K562 (cell line): ENCODE data around the gene HIVEP2. TPM values are rescaled to one million over a fixed set of nuclear protein-coding genes. Genes with fewer than 3 reads are reported as not detected.

ENCODE experiments used
- ATAC-seq: fragments of 200-7000 bp; cut with Tn5 transposase; 3 replicates; pipeline ENCODE4 v1.9.1; 2020; ENCODE audit warnings: moderate library complexity
- BruUV-seq: library from RNA; stranded (reverse); fragments of 400-500 nt; replicated peaks from 2 replicates; lab custom pipeline; 2021; lab: Mats Ljungman, UMichigan
- CTCF ChIA-PET: fragments of 300-600 bp; formaldehyde crosslinking; extraction: SDS; loops from one replicate; lab custom pipeline; 2021; ENCODE audit warnings: low intra/inter-chr PET ratio; lab: Yijun Ruan, JAX
- POLR2A ChIA-PET: fragments of 300-600, 350-650 bp; sonication (Branson Sonifier 250); formaldehyde crosslinking; extraction: SDS; loops from one replicate; lab custom pipeline; 2021; ENCODE audit warnings: antibody characterized with exemption, inconsistent platforms; lab: Yijun Ruan, JAX
- DNase-seq, 4 experiments: peaks; one replicate each; pipeline versions ENCODE4 v3.0.0 to v3.0.0-alpha.2; 2011 to 2018; ENCODE audit warnings: low spot score in 3 of 4, mixed read lengths in 3 of 4; ENCODE audit errors: extremely low read depth in 1 of 4
- FAIRE-seq: peaks from 2 replicates; lab custom pipeline; 2011; peaks lifted over from hg19 to GRCh38; lab: Jason Lieb, UNC
- H2AFZ ChIP-seq: 2 replicates; pipeline ENCODE4 v1.6.0; 2011; ENCODE audit warnings: low read depth, low read length, control low read depth, inconsistent platforms
- H3K27ac ChIP-seq: fragments of 200-600 bp; 3 replicates; pipeline ENCODE4 v1.8.0; 2011; ENCODE audit warnings: low read depth, mild to moderate bottlenecking, control low read depth, inconsistent platforms, low read length, moderate library complexity, mixed read lengths; ENCODE audit errors: extremely low read depth
- H3K27me3 ChIP-seq, 2 experiments: fragments of 300-600 bp in 1 of 2; 2 replicates in 1 of 2; 3 replicates in 1 of 2; pipeline versions ENCODE4 v1.6.0 to v1.8.0; 2011; ENCODE audit warnings: inconsistent platforms in 2 of 2, low read length in 2 of 2, mild to moderate bottlenecking in 1 of 2, mixed read lengths in 1 of 2, moderate library complexity in 1 of 2; ENCODE audit not compliant: control insufficient read depth in 2 of 2, insufficient read depth in 2 of 2
- H3K36me3 ChIP-seq: fragments of 300-600 bp; 3 replicates; pipeline ENCODE4 v1.8.0; 2011; ENCODE audit warnings: mild to moderate bottlenecking, low read length, inconsistent platforms; ENCODE audit not compliant: control insufficient read depth, insufficient read depth
- H3K4me1 ChIP-seq, 2 experiments: fragments of 200-600 bp in 1 of 2; replicated peaks in 1 of 2; 2 replicates in 1 of 2; 3 replicates in 1 of 2; pipeline versions ENCODE4 v1.5.1 to v1.8.0; 2011; ENCODE audit warnings: inconsistent platforms in 2 of 2, low read length in 2 of 2, mild to moderate bottlenecking in 1 of 2, mixed read lengths in 1 of 2, moderate library complexity in 1 of 2; ENCODE audit not compliant: control insufficient read depth in 2 of 2, insufficient read depth in 2 of 2
- H3K4me2 ChIP-seq: 2 replicates; pipeline ENCODE4 v1.6.1; 2011; ENCODE audit warnings: low read length, control low read depth, inconsistent platforms, mixed read lengths; ENCODE audit not compliant: insufficient read depth
- H3K4me3 ChIP-seq: fragments of 200-600 bp; sonication (generic), shearing (Covaris generic); 2 replicates; pipeline ENCODE4 v1.5.1; 2016; ENCODE audit warnings: control low read depth, inconsistent platforms
- H3K79me2 ChIP-seq: fragments of 200-600 bp; 3 replicates; pipeline ENCODE4 v1.8.0; 2011; ENCODE audit warnings: low read length, inconsistent platforms; ENCODE audit not compliant: control insufficient read depth, insufficient read depth
- H3K9ac ChIP-seq, 2 experiments: 2 replicates each; pipeline versions ENCODE4 v1.6.0 to v1.6.1; 2011; ENCODE audit warnings: low read depth in 2 of 2, low read length in 2 of 2, control low read depth in 1 of 2, inconsistent platforms in 1 of 2, mild to moderate bottlenecking in 1 of 2, mixed read lengths in 1 of 2; ENCODE audit not compliant: insufficient read depth in 1 of 2
- H3K9me1 ChIP-seq: one replicate; pipeline ENCODE4 v1.6.0; 2011; ENCODE audit warnings: inconsistent platforms, mild to moderate bottlenecking, low read length, moderate library complexity; ENCODE audit not compliant: control insufficient read depth, insufficient read depth
- H3K9me3 ChIP-seq: replicated peaks from 2 replicates; pipeline ENCODE4 v1.5.1; 2011; ENCODE audit warnings: low read depth, low read length, inconsistent platforms; ENCODE audit not compliant: control insufficient read depth, insufficient read depth
- H4K20me1 ChIP-seq: replicated peaks from 2 replicates; pipeline ENCODE4 v1.6.1; 2011; ENCODE audit warnings: low read length, inconsistent platforms, mixed read lengths; ENCODE audit not compliant: control insufficient read depth, insufficient read depth
- ARID4B ChIP-seq: sonication (generic); formaldehyde crosslinking; IDR thresholded peaks from 2 replicates; pipeline ENCODE4 v1.8.0; 2022; ENCODE audit warnings: mild to moderate bottlenecking, missing genetic modification reagents
- CSDE1 ChIP-seq, 2 experiments: fragments of 450-650 bp; IDR thresholded peaks; 2 replicates each; pipeline ENCODE4 v1.6.1; 2016; ENCODE audit warnings: mild to moderate bottlenecking in 1 of 2
- ILK ChIP-seq: fragments of 450-650 bp; IDR thresholded peaks from 2 replicates; pipeline ENCODE4 v1.6.1; 2016; ENCODE audit warnings: missing genetic modification characterization, low read depth, mild to moderate bottlenecking, missing compliant biosample characterization, moderate library complexity, borderline replicate concordance
- NR2C1 ChIP-seq, 2 experiments: fragments of 450-650 bp; IDR thresholded peaks; 2 replicates each; pipeline ENCODE4 v1.6.1; 2017; ENCODE audit warnings: mild to moderate bottlenecking in 2 of 2, antibody characterized with exemption in 1 of 2, inconsistent platforms in 1 of 2, missing compliant biosample characterization in 1 of 2, missing genetic modification characterization in 1 of 2
- PCBP2 ChIP-seq: fragments of 200-400 bp; formaldehyde crosslinking; IDR thresholded peaks from 2 replicates; pipeline ENCODE4 v1.6.1; 2018; ENCODE audit warnings: low read length, low read depth, mild to moderate bottlenecking, moderate library complexity; ENCODE audit not compliant: poor library complexity, severe bottlenecking
- RBM39 ChIP-seq: fragments of 200-400 bp; formaldehyde crosslinking; optimal IDR thresholded peaks from 2 replicates; pipeline ENCODE3; 2018; ENCODE audit warnings: low read depth, low read length
- STAG1 ChIP-seq: sonication (generic); formaldehyde crosslinking; IDR thresholded peaks from 2 replicates; pipeline ENCODE4 v1.5.0; 2020; ENCODE audit warnings: missing genetic modification reagents, borderline replicate concordance
- ZNF354B ChIP-seq: fragments of 250-450 bp; sonication (Bioruptor Pico); IDR thresholded peaks from 2 replicates; pipeline ENCODE4 v1.4.0; 2020
- WGBS: fragments of 100-300 bp; shearing (Covaris generic); methylation state at CpG from one replicate; pipeline ENCODE4 v1.1.6; 2016; ENCODE audit warnings: low coverage, mixed read lengths; ENCODE audit not compliant: insufficient coverage; ENCODE audit errors: missing lambda C conversion rate; 5-methylcytosine and 5-hydroxymethylcytosine counted together
- in situ Hi-C: fragments of 300-500 bp; cut with MboI; formaldehyde crosslinking; loops from 4 replicates; pipeline ENCODE4 v1.15.0; 2018; ENCODE audit warnings: inconsistent platforms, mixed read lengths
- intact Hi-C: fragments of 100-400 bp; cut with micrococcal nuclease; formaldehyde crosslinking; loops from 2 replicates; pipeline ENCODE4 v1.14.2; 2022
- polyA plus RNA-seq, 8 experiments: library from polyadenylated mRNA; depleted of rRNA in 4 of 8; stranded (reverse) in 5 of 8; unstranded in 3 of 8; fragments of >200 nt; fragmentation: Nextera tagmentation in 2 of 8; fragmentation: Illumina TruSeq in 1 of 8; extraction: Ambion mirVana in 2 of 8; extraction: Trizol in 1 of 8; gene quantifications; 2 replicates each; pipeline versions ENCODE4 v1.2.1 to v1.2.3, GENCODE V29; 2011 to 2014; ENCODE audit warnings: inconsistent platforms in 1 of 8, missing spikeins in 1 of 8
- total RNA-seq, 7 experiments: library from RNA; depleted of rRNA in 6 of 7; stranded (reverse); fragments of >200 nt in 6 of 7; fragmentation: Illumina TruSeq in 2 of 7; extraction: Trizol in 2 of 7; gene quantifications; 2 replicates each; pipeline versions ENCODE4 v1.2.1 to v1.2.3, GENCODE V29; 2011 to 2021; ENCODE audit warnings: low replicate concordance in 1 of 7
- TF ChIP-seq, protein P1 (sequence below): fragments of 450-650 bp; formaldehyde crosslinking; IDR thresholded peaks from 2 replicates; pipeline ENCODE4 v1.4.0; 2020; ENCODE audit warnings: mild to moderate bottlenecking, moderate library complexity
- TF ChIP-seq, protein P2 (sequence below): fragments of 450-650 bp; formaldehyde crosslinking; conservative IDR thresholded peaks from 2 replicates; pipeline ENCODE4 v1.4.0; 2022; ENCODE audit warnings: mild to moderate bottlenecking, missing genetic modification characterization

The HIVEP2 gene
- total and polyA plus RNA-seq, 9 of the 15 experiments (the other 6 are each of a cell fraction or from before 2014, with no cell fraction given), result under 0.01 to 1.2 (median 0.31) TPM

DNA sequence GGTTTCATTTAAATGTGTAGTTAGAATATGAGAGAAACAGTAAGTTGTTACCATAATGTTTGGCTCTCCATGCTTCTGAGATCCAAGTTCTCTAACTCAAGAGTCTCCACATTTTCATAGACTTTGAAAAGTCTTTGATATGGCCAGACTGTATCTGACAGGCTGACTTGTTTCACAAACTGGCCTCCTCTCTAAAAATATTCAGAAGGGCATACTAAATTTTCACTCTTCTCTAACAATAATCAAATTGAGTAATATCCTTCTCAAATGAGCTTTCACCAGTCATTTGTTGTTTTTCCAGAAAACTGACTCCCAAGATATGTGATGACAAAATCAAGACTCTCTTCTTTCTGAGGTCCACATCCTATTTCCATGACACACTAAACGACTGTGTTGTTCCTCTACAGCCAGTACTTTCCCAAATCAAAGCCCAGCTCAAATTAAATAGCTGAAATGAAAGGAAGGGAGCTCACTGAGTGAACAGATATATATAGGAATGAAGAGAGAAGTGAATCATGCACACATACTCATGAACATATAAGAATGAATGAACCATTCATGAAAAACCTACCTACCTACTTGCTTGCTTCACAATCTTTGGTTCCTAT is 15.1 kb downstream of the HIVEP2 start:
- Histone ChIP-seq H3K4me1 (peaks cover 0 to 10% of the 10 kb centered on the region in 2 experiments; a peak in 3 of 5 replicates), H3K9ac (no peak overlapping the region), H3K36me3 (no peaks in the 10 kb centered on the region), H3K79me2 (no peaks in the 10 kb centered on the region), H3K9me3 (no peaks in the 10 kb centered on the region), H3K9me1 (no peaks in the 10 kb centered on the region), H3K4me3 (no peak overlapping the region), H3K27me3 (peaks cover 18 to 20% of the 10 kb centered on the region in 2 experiments), H3K27ac (no peak overlapping the region), H3K4me2 (no peak overlapping the region), H2AFZ (no peak overlapping the region), H4K20me1 (no peaks in the 10 kb centered on the region)
- DNase-seq (no peak), FAIRE-seq (no peak), ATAC-seq (no peak)
- intact Hi-C loops, result loop anchor here (10.0 kb wide), 1 partner anchor 345 kb away; no protein-coding TSS in a partner anchor
- BruUV-seq, result no TSS peak
- 0% methylated on average over 1 of the region's 1 CpG for WGBS
- POLR2A ChIA-PET, result no interaction called here
- in situ Hi-C loops, result no loop called here
- TF ChIP-seq, protein P1, sequence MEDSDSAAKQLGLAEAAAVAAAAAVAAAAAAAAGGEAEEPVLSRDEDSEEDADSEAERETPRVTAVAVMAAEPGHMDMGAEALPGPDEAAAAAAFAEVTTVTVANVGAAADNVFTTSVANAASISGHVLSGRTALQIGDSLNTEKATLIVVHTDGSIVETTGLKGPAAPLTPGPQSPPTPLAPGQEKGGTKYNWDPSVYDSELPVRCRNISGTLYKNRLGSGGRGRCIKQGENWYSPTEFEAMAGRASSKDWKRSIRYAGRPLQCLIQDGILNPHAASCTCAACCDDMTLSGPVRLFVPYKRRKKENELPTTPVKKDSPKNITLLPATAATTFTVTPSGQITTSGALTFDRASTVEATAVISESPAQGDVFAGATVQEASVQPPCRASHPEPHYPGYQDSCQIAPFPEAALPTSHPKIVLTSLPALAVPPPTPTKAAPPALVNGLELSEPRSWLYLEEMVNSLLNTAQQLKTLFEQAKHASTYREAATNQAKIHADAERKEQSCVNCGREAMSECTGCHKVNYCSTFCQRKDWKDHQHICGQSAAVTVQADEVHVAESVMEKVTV (CRISPR knock-in tag), result no peak
- TF ChIP-seq ILK (tag), result no peak
- no peak for TF ChIP-seq PCBP2
- TF ChIP-seq ZNF354B (CRISPR knock-in tag), result no peak
- no peak for TF ChIP-seq NR2C1 (IDR thresholded peaks at IDR 0.05)
- TF ChIP-seq NR2C1 (tag; IDR thresholded peaks at IDR 0.05), result no peak
- TF ChIP-seq STAG1 (CRISPR knock-in tag), result no peak
- TF ChIP-seq RBM39, result no peak
- TF ChIP-seq, protein P2, sequence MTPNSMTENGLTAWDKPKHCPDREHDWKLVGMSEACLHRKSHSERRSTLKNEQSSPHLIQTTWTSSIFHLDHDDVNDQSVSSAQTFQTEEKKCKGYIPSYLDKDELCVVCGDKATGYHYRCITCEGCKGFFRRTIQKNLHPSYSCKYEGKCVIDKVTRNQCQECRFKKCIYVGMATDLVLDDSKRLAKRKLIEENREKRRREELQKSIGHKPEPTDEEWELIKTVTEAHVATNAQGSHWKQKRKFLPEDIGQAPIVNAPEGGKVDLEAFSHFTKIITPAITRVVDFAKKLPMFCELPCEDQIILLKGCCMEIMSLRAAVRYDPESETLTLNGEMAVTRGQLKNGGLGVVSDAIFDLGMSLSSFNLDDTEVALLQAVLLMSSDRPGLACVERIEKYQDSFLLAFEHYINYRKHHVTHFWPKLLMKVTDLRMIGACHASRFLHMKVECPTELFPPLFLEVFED (CRISPR knock-in tag), result no peak
- TF ChIP-seq ARID4B (CRISPR knock-in tag), result no peak
- no peak for TF ChIP-seq CSDE1 (IDR thresholded peaks at IDR 0.05)
- CTCF ChIA-PET, result no interaction called here
